GM12873 (cell line): ENCODE data around the gene HBQ1.

Source experiments
- CTCF ChIP-seq: IDR thresholded peaks from 2 replicates; pipeline ENCODE4 v1.5.1; 2012; ENCODE audit warnings: low read depth, mild to moderate bottlenecking, moderate library complexity, low read length, control low read depth; ENCODE audit not compliant: insufficient read depth; ENCODE audit errors: missing control alignments

HBQ1 gene

GRCh38 chr16:212999-213398 lies 32.7 kb downstream of the HBQ1 start:
- TF ChIP-seq CTCF: no peak

GRCh38 chr16:220021-220420 lies 39.8 kb downstream of the HBQ1 start:
- TF ChIP-seq CTCF: no peak

- TF ChIP-seq CTCF: no peak
These were observed 48.0 kb downstream of the HBQ1 start for GRCh38 chr16:228151-228851.

- TF ChIP-seq CTCF: no peak
These were observed 48.8 kb downstream of the HBQ1 start, which contains the start of gene LUC7L for GRCh38 chr16:228852-229730. TSS of gene LUC7L (minus strand) at chr16:229449. CDS start at chr16:229339, 110 bp downstream.

GRCh38 chr16:229731-230281 lies 49.5 kb downstream of the HBQ1 start:
- TF ChIP-seq CTCF: no peak
